PC-9 (cell line): ENCODE measurements around the gene SF3A1.

Source experiments
- EZH2 ChIP-seq: fragments of 200-600 bp; sonication (generic); IDR thresholded peaks from 2 replicates; pipeline ENCODE4 v1.8.0; 2017; ENCODE audit warnings: antibody characterized with exemption, low read depth
- TF ChIP-seq, protein P1 (sequence below): fragments of 200-600 bp; sonication (generic); conservative IDR thresholded peaks from 2 replicates; pipeline ENCODE4 v1.6.1; 2017; ENCODE audit warnings: mixed run types, antibody characterized with exemption, mild to moderate bottlenecking, moderate library complexity

GRCh38 chr22:30338802-30339201 lies 17.9 kb downstream of the SF3A1 start:
- TF ChIP-seq, protein P1, sequence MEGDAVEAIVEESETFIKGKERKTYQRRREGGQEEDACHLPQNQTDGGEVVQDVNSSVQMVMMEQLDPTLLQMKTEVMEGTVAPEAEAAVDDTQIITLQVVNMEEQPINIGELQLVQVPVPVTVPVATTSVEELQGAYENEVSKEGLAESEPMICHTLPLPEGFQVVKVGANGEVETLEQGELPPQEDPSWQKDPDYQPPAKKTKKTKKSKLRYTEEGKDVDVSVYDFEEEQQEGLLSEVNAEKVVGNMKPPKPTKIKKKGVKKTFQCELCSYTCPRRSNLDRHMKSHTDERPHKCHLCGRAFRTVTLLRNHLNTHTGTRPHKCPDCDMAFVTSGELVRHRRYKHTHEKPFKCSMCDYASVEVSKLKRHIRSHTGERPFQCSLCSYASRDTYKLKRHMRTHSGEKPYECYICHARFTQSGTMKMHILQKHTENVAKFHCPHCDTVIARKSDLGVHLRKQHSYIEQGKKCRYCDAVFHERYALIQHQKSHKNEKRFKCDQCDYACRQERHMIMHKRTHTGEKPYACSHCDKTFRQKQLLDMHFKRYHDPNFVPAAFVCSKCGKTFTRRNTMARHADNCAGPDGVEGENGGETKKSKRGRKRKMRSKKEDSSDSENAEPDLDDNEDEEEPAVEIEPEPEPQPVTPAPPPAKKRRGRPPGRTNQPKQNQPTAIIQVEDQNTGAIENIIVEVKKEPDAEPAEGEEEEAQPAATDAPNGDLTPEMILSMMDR, result no peak
- no peak for TF ChIP-seq EZH2
